ENCODE data around the gene RYR2. TPM values are rescaled to one million over a fixed set of nuclear protein-coding genes. Genes with fewer than 3 reads are reported as not detected.

The RYR2 gene
- total RNA-seq, 4 donors from 2014 or later: 0.23 to 4.6 (median 0.89) TPM

DNA sequence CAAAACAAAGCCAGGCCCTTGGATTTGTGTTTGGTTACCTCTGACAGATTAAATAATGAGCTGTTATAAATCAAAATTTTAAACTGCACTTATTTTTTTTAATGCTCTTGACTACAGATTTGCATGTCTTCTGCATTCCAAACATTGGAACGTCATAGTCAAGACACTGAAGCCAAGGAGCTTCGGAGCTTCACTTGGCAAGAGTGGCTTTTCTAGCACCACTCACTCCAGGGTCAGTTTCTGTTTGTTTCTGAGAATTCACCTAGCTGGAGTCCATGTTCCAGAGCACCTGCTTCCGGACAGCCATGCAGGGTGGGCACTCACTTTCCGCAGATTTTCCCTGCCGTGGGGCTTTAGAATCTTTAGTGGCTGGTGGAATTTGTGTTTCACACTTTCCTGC lies 645.8 kb downstream of the RYR2 start:
- WGBS, 2 donors: 55 to 60% methylated on average over 5 of the region's 5 CpGs
- Histone ChIP-seq H3K9me3 (no peaks in the 10 kb centered on the region), H3K4me3 (no peak overlapping the region)

DNA sequence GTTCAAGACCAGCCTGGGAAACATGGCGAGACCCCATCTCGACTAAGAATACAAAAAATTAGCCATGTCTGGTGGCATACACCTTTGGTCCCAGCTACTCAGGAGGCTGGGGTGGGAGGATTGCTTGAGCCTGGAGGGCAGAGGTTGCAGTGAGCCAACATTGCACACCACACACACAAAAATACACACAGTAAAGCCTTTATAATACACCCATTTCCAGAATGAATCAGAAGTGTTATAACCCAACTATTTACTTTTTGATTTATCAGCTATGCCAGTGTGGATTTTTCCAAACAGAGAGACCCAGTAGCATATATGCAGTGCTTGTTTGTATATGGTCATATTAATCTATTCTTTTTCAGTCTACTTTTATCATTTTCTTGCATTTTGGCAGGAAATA lies 648.7 kb downstream of the RYR2 start:
- Histone ChIP-seq H3K27ac (no peak overlapping the region), H3K36me3 (no peaks in the 10 kb centered on the region), H3K9me3 (no peaks in the 10 kb centered on the region), H3K4me3 (no peak overlapping the region), H3K27me3 (no peaks in the 10 kb centered on the region), H3K4me1 (no peaks in the 10 kb centered on the region)
- WGBS, 2 donors: 64 to 75% methylated on average over 2 of the region's 2 CpGs
- TF ChIP-seq, protein P1, sequence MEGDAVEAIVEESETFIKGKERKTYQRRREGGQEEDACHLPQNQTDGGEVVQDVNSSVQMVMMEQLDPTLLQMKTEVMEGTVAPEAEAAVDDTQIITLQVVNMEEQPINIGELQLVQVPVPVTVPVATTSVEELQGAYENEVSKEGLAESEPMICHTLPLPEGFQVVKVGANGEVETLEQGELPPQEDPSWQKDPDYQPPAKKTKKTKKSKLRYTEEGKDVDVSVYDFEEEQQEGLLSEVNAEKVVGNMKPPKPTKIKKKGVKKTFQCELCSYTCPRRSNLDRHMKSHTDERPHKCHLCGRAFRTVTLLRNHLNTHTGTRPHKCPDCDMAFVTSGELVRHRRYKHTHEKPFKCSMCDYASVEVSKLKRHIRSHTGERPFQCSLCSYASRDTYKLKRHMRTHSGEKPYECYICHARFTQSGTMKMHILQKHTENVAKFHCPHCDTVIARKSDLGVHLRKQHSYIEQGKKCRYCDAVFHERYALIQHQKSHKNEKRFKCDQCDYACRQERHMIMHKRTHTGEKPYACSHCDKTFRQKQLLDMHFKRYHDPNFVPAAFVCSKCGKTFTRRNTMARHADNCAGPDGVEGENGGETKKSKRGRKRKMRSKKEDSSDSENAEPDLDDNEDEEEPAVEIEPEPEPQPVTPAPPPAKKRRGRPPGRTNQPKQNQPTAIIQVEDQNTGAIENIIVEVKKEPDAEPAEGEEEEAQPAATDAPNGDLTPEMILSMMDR (IDR thresholded peaks at IDR 0.05): no peak
- no peak for TF ChIP-seq POLR2A (IDR thresholded peaks at IDR 0.05)
- no peak for DNase-seq
- intact Hi-C loops (cut with DNase I): no loop called here

More for the DNA sequence above, 645.8 kb downstream of the RYR2 start:
- no peaks in the 10 kb centered on the region for H3K36me3 ChIP-seq
- no peaks in the 10 kb centered on the region for H3K4me1 ChIP-seq
- DNase-seq: no peak
- no peaks in the 10 kb centered on the region for H3K27me3 ChIP-seq
- no peak overlapping the region for H3K27ac ChIP-seq
- TF ChIP-seq, protein P1 (IDR thresholded peaks at IDR 0.05): no peak
- intact Hi-C loops (cut with DNase I): no loop called here

DNA sequence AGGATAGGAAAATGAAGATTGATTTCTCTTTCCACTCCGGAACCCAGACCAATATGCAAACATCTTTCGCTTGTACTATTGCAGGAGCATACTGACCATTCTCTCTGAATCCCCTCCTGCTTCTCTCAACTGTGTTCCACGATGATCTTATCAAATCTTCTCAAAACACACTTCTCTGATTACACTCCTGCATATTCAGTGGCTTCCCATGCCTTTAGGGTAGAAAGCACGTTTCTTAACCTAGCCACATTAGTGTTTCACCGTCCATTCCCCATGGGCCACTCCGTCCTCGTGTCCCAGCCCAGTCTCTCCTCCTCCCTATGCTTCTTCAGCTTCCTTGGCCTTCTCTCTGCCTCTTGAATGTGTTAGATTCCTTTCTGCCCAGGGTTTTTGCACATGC lies 650.3 kb downstream of the RYR2 start:
- no peak for DNase-seq
- 50% methylated on average over 7 of the region's 7 CpGs for WGBS, 2 donors
- intact Hi-C loops (cut with DNase I): no loop called here
- Histone ChIP-seq H3K36me3 (no peaks in the 10 kb centered on the region), H3K27ac (no peak overlapping the region), H3K9me3 (no peaks in the 10 kb centered on the region), H3K27me3 (no peaks in the 10 kb centered on the region), H3K4me1 (no peaks in the 10 kb centered on the region), H3K4me3 (no peak overlapping the region)
- TF ChIP-seq POLR2A (IDR thresholded peaks at IDR 0.05): no peak
- TF ChIP-seq, protein P1 (IDR thresholded peaks at IDR 0.05): no peak

GRCh38 chr1:237695878-237696277 lies 653.9 kb downstream of the RYR2 start:
- Histone ChIP-seq H3K9me3 (no peaks in the 10 kb centered on the region), H3K27ac (no peak overlapping the region), H3K36me3 (no peaks in the 10 kb centered on the region), H3K27me3 (no peaks in the 10 kb centered on the region), H3K4me1 (no peaks in the 10 kb centered on the region), H3K4me3 (no peak overlapping the region)
- TF ChIP-seq POLR2A (IDR thresholded peaks at IDR 0.05): no peak
- TF ChIP-seq, protein P1 (IDR thresholded peaks at IDR 0.05): no peak
- intact Hi-C loops (cut with DNase I): no loop called here
- no peak for DNase-seq

GRCh38 chr1:237700181-237700580 lies 658.2 kb downstream of the RYR2 start:
- 67 to 70% methylated on average over 5 of the region's 5 CpGs for WGBS, 2 donors
- DNase-seq: no peak
- TF ChIP-seq, protein P1 (IDR thresholded peaks at IDR 0.05): no peak
- no peak for TF ChIP-seq POLR2A (IDR thresholded peaks at IDR 0.05)

More at GRCh38 chr1:237700181-237700580, 658.2 kb downstream of the RYR2 start:
- Histone ChIP-seq H3K27ac (no peak overlapping the region), H3K4me1 (no peaks in the 10 kb centered on the region), H3K36me3 (no peaks in the 10 kb centered on the region), H3K9me3 (no peaks in the 10 kb centered on the region), H3K4me3 (no peak overlapping the region), H3K27me3 (no peaks in the 10 kb centered on the region)
- intact Hi-C loops (cut with DNase I): no loop called here

All from esophagus squamous epithelium (tissue), 5 donors.